Neural cell (in vitro differentiated cells): Measurements from ENCODE around the gene OTOG.

Experiments used
- EZH2 ChIP-seq: fragments of 200-600, 300-800 bp; shearing (Covaris generic), sonication (generic); IDR thresholded peaks from 2 replicates; pipeline ENCODE4 v1.6.1; 2014; ENCODE audit warnings: antibody characterized with exemption, low read length, borderline replicate concordance, mild to moderate bottlenecking; ENCODE audit not compliant: insufficient read depth, poor library complexity, severe bottlenecking
- MXI1 ChIP-seq: fragments of 450-650 bp; conservative IDR thresholded peaks from 2 replicates; pipeline ENCODE4 v1.6.1; 2014; ENCODE audit warnings: antibody characterized with exemption, mild to moderate bottlenecking; ENCODE audit not compliant: poor library complexity, severe bottlenecking
- POLR2AphosphoS5 ChIP-seq: IDR thresholded peaks from 2 replicates; pipeline ENCODE4 v1.6.1; 2012
- RAD21 ChIP-seq: fragments of 450-650 bp; conservative IDR thresholded peaks from 2 replicates; pipeline ENCODE4 v1.6.1; 2014; ENCODE audit warnings: antibody characterized with exemption, mild to moderate bottlenecking, moderate library complexity
- REST ChIP-seq: IDR thresholded peaks from 2 replicates; pipeline ENCODE4 v1.6.1; 2012; ENCODE audit warnings: borderline replicate concordance
- TAF1 ChIP-seq: IDR thresholded peaks from 2 replicates; pipeline ENCODE4 v1.6.1; 2012; ENCODE audit warnings: low read depth
- TF ChIP-seq, protein P1 (sequence below): fragments of 450-650 bp; IDR thresholded peaks from 2 replicates; pipeline ENCODE4 v1.5.1; 2014; ENCODE audit warnings: antibody characterized with exemption, mild to moderate bottlenecking, moderate library complexity; ENCODE audit not compliant: poor library complexity, severe bottlenecking

DNA sequence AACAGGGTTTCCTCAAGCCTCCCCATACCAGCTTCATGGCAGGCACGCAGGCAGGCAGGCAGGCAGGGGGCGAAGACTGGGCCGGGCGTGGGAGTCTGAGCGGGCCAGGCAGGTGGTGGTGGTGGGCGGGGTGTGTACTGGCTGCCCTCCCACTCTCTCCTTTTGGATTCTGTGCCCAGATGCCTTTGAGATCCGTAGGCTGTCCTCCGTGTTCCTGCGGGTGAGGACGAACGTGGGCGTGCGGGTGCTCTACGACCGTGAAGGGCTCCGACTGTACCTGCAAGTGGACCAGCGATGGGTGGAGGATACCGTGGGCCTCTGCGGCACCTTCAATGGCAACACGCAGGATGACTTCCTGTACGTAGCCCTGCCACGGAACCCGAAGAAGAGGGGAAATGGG, 23.0 kb downstream of the OTOG start:
- TF ChIP-seq EZH2 = no peak
- TF ChIP-seq POLR2AphosphoS5 = no peak
- TF ChIP-seq RAD21 = no peak
- no peak for TF ChIP-seq TAF1
- TF ChIP-seq, protein P1, sequence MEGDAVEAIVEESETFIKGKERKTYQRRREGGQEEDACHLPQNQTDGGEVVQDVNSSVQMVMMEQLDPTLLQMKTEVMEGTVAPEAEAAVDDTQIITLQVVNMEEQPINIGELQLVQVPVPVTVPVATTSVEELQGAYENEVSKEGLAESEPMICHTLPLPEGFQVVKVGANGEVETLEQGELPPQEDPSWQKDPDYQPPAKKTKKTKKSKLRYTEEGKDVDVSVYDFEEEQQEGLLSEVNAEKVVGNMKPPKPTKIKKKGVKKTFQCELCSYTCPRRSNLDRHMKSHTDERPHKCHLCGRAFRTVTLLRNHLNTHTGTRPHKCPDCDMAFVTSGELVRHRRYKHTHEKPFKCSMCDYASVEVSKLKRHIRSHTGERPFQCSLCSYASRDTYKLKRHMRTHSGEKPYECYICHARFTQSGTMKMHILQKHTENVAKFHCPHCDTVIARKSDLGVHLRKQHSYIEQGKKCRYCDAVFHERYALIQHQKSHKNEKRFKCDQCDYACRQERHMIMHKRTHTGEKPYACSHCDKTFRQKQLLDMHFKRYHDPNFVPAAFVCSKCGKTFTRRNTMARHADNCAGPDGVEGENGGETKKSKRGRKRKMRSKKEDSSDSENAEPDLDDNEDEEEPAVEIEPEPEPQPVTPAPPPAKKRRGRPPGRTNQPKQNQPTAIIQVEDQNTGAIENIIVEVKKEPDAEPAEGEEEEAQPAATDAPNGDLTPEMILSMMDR = no peak
- TF ChIP-seq MXI1 = no peak
- no peak for TF ChIP-seq REST
